ENCODE results near the gene VPS41.
A peak's percentile ranks its signal among the peaks of the same experiment; 100 is the strongest.

The VPS41 gene

GRCh38 chr7:38905056-38905759, 3.8 kb downstream of the VPS41 start:
- peak in 1 of 5 experiments; percentile 28 for DNase-seq

- DNase-seq: no peak
Measured at GRCh38 chr7:38903057-38903456, 5.9 kb downstream of the VPS41 start.

- DNase-seq: no peak
Measured at GRCh38 chr7:38902449-38902848, 6.5 kb downstream of the VPS41 start.

- DNase-seq: no peak
Measured at GRCh38 chr7:38893061-38893460, 15.9 kb downstream of the VPS41 start.

- DNase-seq: no peak
Measured at GRCh38 chr7:38890597-38890996, 18.4 kb downstream of the VPS41 start.

- DNase-seq: no peak
Measured at GRCh38 chr7:38889872-38890432, 19.0 kb downstream of the VPS41 start.

GRCh38 chr7:38889079-38889478, 19.9 kb downstream of the VPS41 start:
- no peak for DNase-seq

- DNase-seq: no peak
Measured at GRCh38 chr7:38886265-38886664, 22.7 kb downstream of the VPS41 start.

GRCh38 chr7:38883706-38884105, 25.3 kb downstream of the VPS41 start:
- no peak for DNase-seq

- peak in 1 of 5 experiments; percentile 15 for DNase-seq
Measured at GRCh38 chr7:38881947-38882684, 26.9 kb downstream of the VPS41 start.

GRCh38 chr7:38881015-38881414, 28.0 kb downstream of the VPS41 start:
- no peak for DNase-seq

- no peak for DNase-seq
Measured at GRCh38 chr7:38880454-38880853, 28.5 kb downstream of the VPS41 start.

GRCh38 chr7:38880035-38880434, 29.0 kb downstream of the VPS41 start:
- peak in 1 of 5 experiments; percentile 4 for DNase-seq

- DNase-seq: no peak
Measured at GRCh38 chr7:38878694-38879457, 30.1 kb downstream of the VPS41 start.

GRCh38 chr7:38873433-38873832, 35.6 kb downstream of the VPS41 start:
- no peak for DNase-seq

- no peak for DNase-seq
Measured at GRCh38 chr7:38872202-38872601, 36.8 kb downstream of the VPS41 start.

- DNase-seq: no peak
Measured at GRCh38 chr7:38870147-38870546, 38.8 kb downstream of the VPS41 start.

GRCh38 chr7:38863601-38864291, 45.2 kb downstream of the VPS41 start:
- no peak for DNase-seq

- DNase-seq: no peak
Measured at GRCh38 chr7:38862666-38863065, 46.3 kb downstream of the VPS41 start.

GRCh38 chr7:38858259-38858884, 50.6 kb downstream of the VPS41 start:
- no peak for DNase-seq

- no peak for DNase-seq
Measured at GRCh38 chr7:38855867-38856266, 53.1 kb downstream of the VPS41 start.

- no peak for DNase-seq
Measured at GRCh38 chr7:38855386-38855785, 53.6 kb downstream of the VPS41 start.
